Stimulated activated CD4-positive, alpha-beta T cell treated with anti-CD3 and anti-CD28 coated beads, Interleukin-2, amount 100 ng/mL, for 24 hours (primary cell): Measurements from ENCODE around the gene CDCA7.
"Not testable (repeated sequence)": the region's sequence is repeated elsewhere in the genome, so short reads cannot be mapped to it uniquely, and the experiment has no call there.

Experiments used
- DNase-seq, 2 donors: peaks; one replicate each; pipeline ENCODE4 v3.0.0-alpha.2; 2020

The CDCA7 gene

DNA sequence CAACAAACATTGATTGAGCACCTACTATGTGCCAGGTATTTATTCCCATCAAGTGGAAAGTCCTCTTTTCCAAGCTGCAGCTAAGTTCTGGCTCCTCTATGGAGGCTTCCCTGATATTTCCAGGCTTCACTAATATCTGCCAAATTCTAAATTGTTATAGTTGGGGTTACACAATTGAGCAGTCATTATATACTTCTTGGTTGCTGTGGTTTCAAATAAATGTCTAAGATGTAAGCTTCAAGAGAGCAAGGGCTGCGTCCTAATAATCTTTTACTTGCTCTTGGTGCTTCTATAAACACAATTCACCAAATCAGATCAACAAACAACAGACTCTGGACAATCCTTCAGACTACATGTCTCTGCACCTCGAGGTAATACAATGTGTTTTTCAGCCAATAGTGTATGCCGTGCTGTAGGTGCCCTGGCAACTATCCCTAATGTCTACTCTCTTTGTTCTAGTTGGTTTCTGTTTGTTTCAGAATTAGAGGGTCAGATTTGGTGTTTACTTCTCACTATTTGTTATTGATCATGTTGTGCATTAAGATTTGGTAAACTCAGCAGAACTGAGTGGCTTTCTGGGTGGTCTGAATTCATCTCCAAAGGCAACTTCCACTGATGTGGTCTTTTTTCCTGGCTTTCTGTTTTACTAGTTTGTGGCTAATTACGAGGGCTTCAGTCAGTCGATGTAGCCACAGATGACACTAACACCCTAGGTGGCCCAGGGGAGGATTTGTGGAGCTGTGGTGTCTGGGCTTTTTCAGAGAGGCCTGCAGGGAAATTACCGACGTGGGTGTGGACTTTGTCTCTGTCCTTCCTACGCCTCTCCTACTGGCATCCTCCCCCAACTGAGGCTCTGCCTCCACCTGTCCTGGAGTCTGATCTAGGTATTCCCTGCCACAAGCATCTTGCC, 50.4 kb downstream of the CDCA7 start:
- no peak for DNase-seq

DNA sequence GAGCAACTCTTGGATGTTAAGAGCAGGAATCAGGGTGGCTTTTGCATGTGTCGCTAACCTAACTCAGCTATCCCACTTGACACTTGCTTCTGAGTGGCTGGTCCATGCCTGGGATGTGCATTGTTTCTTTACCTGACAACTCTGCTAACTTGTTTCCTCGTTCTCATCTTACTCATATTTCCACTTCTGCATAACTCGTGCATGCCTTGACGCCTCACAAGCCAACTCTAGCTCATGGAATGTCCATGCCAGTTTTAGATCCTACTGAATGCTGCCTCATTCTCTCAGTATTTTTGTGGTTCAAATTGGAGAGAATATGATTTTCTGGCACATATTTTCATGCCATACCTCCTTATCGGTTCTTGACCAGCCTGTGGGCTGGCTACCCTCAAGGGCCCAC, 52.5 kb downstream of the CDCA7 start:
- no peak for DNase-seq

- no peak for DNase-seq
Observed at GRCh38 chr2:173407646-173408045, 53.0 kb downstream of the CDCA7 start.

- DNase-seq: no peak
Observed at GRCh38 chr2:173410579-173410978, 55.9 kb downstream of the CDCA7 start.

DNA sequence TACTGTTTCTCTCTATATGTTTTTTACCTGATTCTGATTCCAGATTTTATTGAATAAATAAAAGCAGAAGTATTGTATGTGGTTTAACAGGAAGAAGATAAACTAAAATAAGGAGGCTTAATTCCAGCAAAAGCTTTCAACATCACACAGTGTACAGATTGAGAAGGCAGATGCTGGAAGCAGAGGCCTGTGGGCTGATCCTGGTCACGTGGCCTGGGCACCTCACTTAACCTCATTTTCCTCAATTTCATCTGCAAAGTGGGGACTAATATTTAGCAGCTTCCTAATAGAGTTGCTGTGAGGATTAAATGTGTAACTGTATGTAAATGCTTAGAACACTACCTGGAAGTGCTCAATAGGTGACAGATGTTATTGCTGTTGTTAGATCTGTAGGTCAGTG, 58.0 kb downstream of the CDCA7 start:
- DNase-seq: no peak

- DNase-seq: no peak
Observed at GRCh38 chr2:173414823-173415322, 60.2 kb downstream of the CDCA7 start.

DNA sequence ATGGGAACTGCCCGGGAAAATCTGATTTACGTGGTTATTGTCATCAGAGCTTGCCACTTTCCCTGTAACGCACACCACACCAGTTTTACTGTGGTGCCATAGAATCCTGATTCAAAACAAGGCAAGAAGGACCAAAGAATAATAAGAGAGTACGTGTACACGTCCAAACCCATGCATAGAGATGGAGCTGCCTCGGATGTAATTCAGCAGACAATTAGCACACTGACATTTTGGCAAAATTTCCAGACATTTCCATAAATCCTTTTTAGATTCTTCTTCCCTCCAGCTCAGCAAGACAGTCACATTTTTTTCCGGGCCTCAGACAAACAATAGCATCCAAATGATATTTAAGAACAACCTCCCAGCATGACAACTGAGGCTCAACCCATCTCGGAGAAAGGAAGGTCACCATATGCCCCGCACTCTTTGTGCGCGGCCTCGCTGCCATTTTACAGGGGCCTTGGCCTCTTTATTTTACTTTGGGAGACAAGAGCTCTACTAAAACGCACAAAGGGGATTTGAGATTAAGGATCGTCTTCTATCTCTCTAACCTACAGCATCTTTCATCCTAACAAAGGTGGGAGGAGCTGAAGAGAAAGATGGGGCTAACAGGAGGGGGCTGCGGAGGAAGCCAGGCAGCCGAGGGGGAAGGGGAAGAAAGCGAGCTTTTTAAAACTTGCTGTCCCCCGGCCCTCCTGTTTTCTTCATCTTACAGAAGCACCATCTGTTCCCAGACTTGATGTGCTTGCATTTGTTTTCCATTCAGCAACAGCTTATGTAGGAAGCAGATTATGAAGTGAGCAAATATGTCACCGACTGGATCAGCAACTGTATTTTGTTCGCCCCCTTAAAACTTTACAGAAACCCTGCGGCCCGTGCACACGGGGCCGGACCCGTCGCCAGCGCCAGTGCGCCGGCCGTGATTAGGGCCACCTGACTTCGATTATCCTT, 61.0 kb downstream of the CDCA7 start:
- no peak for DNase-seq

- DNase-seq: not testable (repeated sequence)
Observed at GRCh38 chr2:173416415-173417152, 61.9 kb downstream of the CDCA7 start.

DNA sequence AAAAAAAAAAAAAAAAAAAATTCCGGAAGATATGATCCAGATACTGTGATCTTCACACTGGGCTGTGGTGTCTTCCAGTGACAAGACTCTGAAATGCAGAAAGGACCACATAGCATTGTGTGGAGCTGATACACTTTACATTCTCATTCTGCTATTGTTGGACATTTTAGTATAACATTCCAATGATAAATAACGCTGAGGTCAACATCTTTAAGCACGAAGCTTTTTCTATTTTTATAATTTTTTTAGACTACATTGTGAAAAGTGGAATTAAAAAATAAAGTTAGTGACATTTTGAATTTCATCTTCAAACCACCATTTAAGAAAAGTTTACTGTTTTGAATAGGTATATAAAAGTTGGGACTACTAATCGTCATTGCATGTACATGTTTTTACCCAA, 62.7 kb downstream of the CDCA7 start:
- DNase-seq: no peak

DNA sequence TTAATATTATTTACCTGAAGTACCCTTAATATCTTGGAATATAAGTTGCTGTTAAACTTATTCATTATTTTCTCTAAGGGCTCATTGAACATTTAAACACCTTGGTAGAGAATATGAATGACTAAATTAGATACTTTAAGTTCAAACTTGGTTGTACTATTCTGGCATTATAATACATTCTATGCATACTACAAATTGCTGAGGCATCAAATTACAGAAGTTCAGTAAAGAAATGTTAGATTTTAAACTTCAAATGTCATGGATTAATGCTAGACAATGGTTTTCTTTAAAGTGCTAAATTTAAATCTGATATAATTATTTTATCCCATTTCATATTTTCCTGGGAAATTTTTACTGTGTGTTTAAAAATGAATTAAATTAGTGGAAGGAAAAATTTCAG, 63.1 kb downstream of the CDCA7 start:
- no peak for DNase-seq
